Spleen (tissue), 11 donors: ENCODE measurements around the gene LCE2B. TPM values are rescaled to one million over a fixed set of nuclear protein-coding genes. Genes with fewer than 3 reads are reported as not detected.

Source experiments
- DNase-seq: peaks from one replicate; pipeline ENCODE4 v3.0.0-alpha.2; 2020
- H3K27ac ChIP-seq, 8 donors: fragments of 200-600 bp; sonication (generic) in 7 of 8; 1 replicate in 4 of 8; 2 replicates in 4 of 8; pipeline versions ENCODE4 v1.5.0 to v1.8.0; 2016 to 2021; ENCODE audit warnings: inconsistent platforms in 4 of 8, mild to moderate bottlenecking in 4 of 8, moderate library complexity in 1 of 8
- H3K27me3 ChIP-seq, 7 donors: fragments of 200-600 bp; sonication (generic) in 6 of 7; replicated peaks in 1 of 7; 1 replicate in 4 of 7; 2 replicates in 3 of 7; pipeline versions ENCODE4 v1.5.0 to v1.8.0; 2016 to 2021; ENCODE audit warnings: inconsistent platforms in 3 of 7, mild to moderate bottlenecking in 1 of 7
- H3K36me3 ChIP-seq, 6 donors: fragments of 200-600 bp; sonication (generic) in 5 of 6; 1 replicate in 4 of 6; 2 replicates in 2 of 6; pipeline versions ENCODE4 v1.5.0 to v1.8.0; 2016 to 2021; ENCODE audit warnings: inconsistent platforms in 2 of 6
- H3K4me1 ChIP-seq, 6 donors: fragments of 200-600 bp; sonication (generic) in 5 of 6; 1 replicate in 3 of 6; 2 replicates in 3 of 6; pipeline versions ENCODE4 v1.5.0 to v1.8.0; 2016 to 2021; ENCODE audit warnings: inconsistent platforms in 3 of 6
- H3K4me3 ChIP-seq, 8 donors: fragments of 200-600 bp; sonication (generic) in 7 of 8; 1 replicate in 4 of 8; 2 replicates in 4 of 8; pipeline versions ENCODE4 v1.5.0 to v1.8.0; 2016 to 2021; ENCODE audit warnings: inconsistent platforms in 4 of 8, mild to moderate bottlenecking in 4 of 8, moderate library complexity in 2 of 8
- H3K9me3 ChIP-seq, 8 donors: fragments of 200-600 bp; sonication (generic) in 7 of 8; 1 replicate in 4 of 8; 2 replicates in 4 of 8; pipeline versions ENCODE4 v1.5.0 to v1.8.0; 2016 to 2021; ENCODE audit warnings: inconsistent platforms in 4 of 8
- CTCF ChIP-seq, 11 experiments: fragments of 200-600 bp in 7 of 11; fragments of 450-650 bp in 4 of 11; sonication (generic) in 4 of 11; IDR thresholded peaks in 8 of 11; conservative IDR thresholded peaks in 3 of 11; 1 replicate in 7 of 11; 2 replicates in 4 of 11; pipeline versions ENCODE4 v1.4.0 to v1.8.0; 2016 to 2021; ENCODE audit warnings: antibody characterized with exemption in 11 of 11, inconsistent platforms in 4 of 11, mild to moderate bottlenecking in 1 of 11
- POLR2A ChIP-seq, 3 donors: fragments of 450-650 bp; IDR thresholded peaks; one replicate each; pipeline ENCODE4 v1.5.1; 2017; ENCODE audit warnings: antibody characterized with exemption in 3 of 3, mild to moderate bottlenecking in 1 of 3
- POLR2AphosphoS5 ChIP-seq, 3 donors: sonication (generic); formaldehyde crosslinking; IDR thresholded peaks; one replicate each; pipeline ENCODE4 v1.5.1; 2017; ENCODE audit warnings: antibody characterized with exemption in 3 of 3
- WGBS, 5 donors: extraction: QIAGEN DNeasy Blood & Tissue Kit in 3 of 5; methylation state at CpG; one replicate each; pipeline versions ENCODE4 v1.1.5 to v1.1.7; 2013 to 2018; 5-methylcytosine and 5-hydroxymethylcytosine counted together
- intact Hi-C: fragments of 100-400 bp; cut with DNase I; formaldehyde crosslinking; loops from one replicate; pipeline ENCODE4 v1.15.0; 2023; ENCODE audit warnings: low total_unique reads
- polyA plus RNA-seq, 3 donors: library from polyadenylated mRNA; stranded (reverse); fragments of 200-250 nt; gene quantifications; one replicate each; pipeline ENCODE4 v1.2.1, GENCODE V29; 2013
- total RNA-seq, 7 donors: library from RNA; depleted of rRNA in 3 of 7; stranded (reverse); fragments of >200 nt in 3 of 7; fragmentation: NEBNext Ultra II Directional in 4 of 7; extraction: Animal tissue kit (Norgen Biotek cat#: 25700) in 4 of 7; gene quantifications; one replicate each; pipeline versions ENCODE4 v1.1.0 to v1.2.1, GENCODE V29; 2016 to 2021
- donor health status: healthy with polysubstance abuse.
- donor health status: DM: no; HTN: no; CAD: no; lungs with moderate emphysema.
- donor health status: DM: no; HTN: no; CAD: no.
- donor health status: Bipolar disorder and iron deficiency.
- donor health status: healthy.
- donor health status: DM: no; HTN: no; CAD: no.
- donor health status: DM: yes; HTN: yes; CAD: no.

Gene LCE2B
- total and polyA plus RNA-seq, 10 donors = not detected

DNA sequence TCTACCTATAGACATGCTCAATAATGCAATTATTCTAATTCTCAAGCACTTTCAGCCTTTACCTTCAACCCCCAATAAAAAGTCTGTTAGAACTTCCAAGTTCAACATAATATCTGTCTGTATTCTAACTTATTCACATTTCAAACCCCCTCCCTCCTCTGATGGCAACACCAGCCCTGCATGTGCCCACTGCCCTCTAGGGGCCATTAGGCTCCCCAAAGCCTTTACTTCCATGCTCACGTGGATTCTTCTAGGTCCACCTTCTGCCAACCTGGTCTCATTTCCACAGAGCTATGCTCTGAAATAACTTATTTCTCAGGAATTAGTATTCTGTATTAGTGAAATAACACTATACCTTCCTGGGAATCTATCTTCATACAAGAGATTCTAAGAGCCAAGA lies 49.7 kb downstream of the LCE2B start:
- intact Hi-C loops = no loop called here
- no peak for DNase-seq
- H3K4me1 ChIP-seq = no peaks in the 10 kb centered on the region
- no peaks in the 10 kb centered on the region for H3K9me3 ChIP-seq
- H3K27ac ChIP-seq = no peak overlapping the region
- WGBS, 5 donors = 16 to 42% (median 28%) methylated on average over 1 of the region's 1 CpG
- no peaks in the 10 kb centered on the region for H3K36me3 ChIP-seq
- H3K27me3 ChIP-seq = peaks cover 0 to 29% (median 0%) of the 10 kb centered on the region in 7 donors
- TF ChIP-seq POLR2AphosphoS5 (IDR thresholded peaks at IDR 0.05) (no peak), CTCF (IDR thresholded peaks at IDR 0.05 in 8 of 11, conservative IDR thresholded peaks at IDR 0.05 in 3 of 11) (no peak), POLR2A (IDR thresholded peaks at IDR 0.05) (no peak)
- H3K4me3 ChIP-seq = no peak overlapping the region

Other genes starting within 250 kb of the LCE2B start
- not detected for gene LCE5A, start 175.3 kb upstream of the LCE2B start, total RNA-seq
- not detected for gene LCE5A, start 175.3 kb upstream of the LCE2B start, polyA plus RNA-seq
- gene CRCT1, start 171.6 kb upstream of the LCE2B start, total RNA-seq = not detected
- gene CRCT1, start 171.6 kb upstream of the LCE2B start, polyA plus RNA-seq = under 1 TPM in 1 of 3 donors, not detected in 2; 0.99 TPM
- gene LCE3E, start 119.3 kb upstream of the LCE2B start, total RNA-seq = not detected
- gene LCE3E, start 119.3 kb upstream of the LCE2B start, polyA plus RNA-seq = not detected
- not detected for gene LCE3D, start 105.6 kb upstream of the LCE2B start, total RNA-seq
- under 1 TPM in 1 of 3 donors, not detected in 2; 0.32 TPM for gene LCE3D, start 105.6 kb upstream of the LCE2B start, polyA plus RNA-seq
- gene LCE3C, start 85.9 kb upstream of the LCE2B start, total RNA-seq = not detected
- gene LCE3C, start 85.9 kb upstream of the LCE2B start, polyA plus RNA-seq = not detected
- not detected for gene LCE3B, start 72.3 kb upstream of the LCE2B start, total RNA-seq
- not detected for gene LCE3B, start 72.3 kb upstream of the LCE2B start, polyA plus RNA-seq
- gene LCE3A, start 63.0 kb upstream of the LCE2B start, total RNA-seq = not detected
- gene LCE3A, start 63.0 kb upstream of the LCE2B start, polyA plus RNA-seq = not detected
- not detected for gene LCE2D, start 22.7 kb upstream of the LCE2B start, total RNA-seq
- not detected for gene LCE2D, start 22.7 kb upstream of the LCE2B start, polyA plus RNA-seq
- gene LCE2C, start 10.8 kb upstream of the LCE2B start, total RNA-seq = not detected
- gene LCE2C, start 10.8 kb upstream of the LCE2B start, polyA plus RNA-seq = not detected
- not detected for gene LCE2A, start 12.2 kb downstream of the LCE2B start, total RNA-seq
- gene LCE2A, start 12.2 kb downstream of the LCE2B start, polyA plus RNA-seq = not detected
- gene LCE4A, start 22.0 kb downstream of the LCE2B start, total RNA-seq = not detected
- not detected for gene LCE4A, start 22.0 kb downstream of the LCE2B start, polyA plus RNA-seq
- gene KPRP, start 71.9 kb downstream of the LCE2B start, total RNA-seq = not detected
- not detected for gene KPRP, start 71.9 kb downstream of the LCE2B start, polyA plus RNA-seq
- gene LCE1F, start 89.0 kb downstream of the LCE2B start, total RNA-seq = not detected
- not detected for gene LCE1F, start 89.0 kb downstream of the LCE2B start, polyA plus RNA-seq
- not detected for gene LCE1E, start 100.1 kb downstream of the LCE2B start, total RNA-seq
- gene LCE1E, start 100.1 kb downstream of the LCE2B start, polyA plus RNA-seq = not detected
- gene LCE1D, start 110.6 kb downstream of the LCE2B start, total RNA-seq = not detected
- gene LCE1D, start 110.6 kb downstream of the LCE2B start, polyA plus RNA-seq = not detected
- gene LCE1C, start 120.5 kb downstream of the LCE2B start, total RNA-seq = not detected
- not detected for gene LCE1C, start 120.5 kb downstream of the LCE2B start, polyA plus RNA-seq
- not detected for gene LCE1B, start 125.8 kb downstream of the LCE2B start, total RNA-seq
- gene LCE1B, start 125.8 kb downstream of the LCE2B start, polyA plus RNA-seq = not detected
- gene LCE1A, start 141.3 kb downstream of the LCE2B start, total RNA-seq = not detected
- gene LCE1A, start 141.3 kb downstream of the LCE2B start, polyA plus RNA-seq = not detected
- not detected for gene LCE6A, start 156.7 kb downstream of the LCE2B start, total RNA-seq
- gene LCE6A, start 156.7 kb downstream of the LCE2B start, polyA plus RNA-seq = not detected
- not detected for gene LCE7A, start 173.9 kb downstream of the LCE2B start, total RNA-seq
- not detected for gene LCE7A, start 173.9 kb downstream of the LCE2B start, polyA plus RNA-seq
- gene SMCP, start 192.2 kb downstream of the LCE2B start, total RNA-seq = not detected
- not detected for gene SMCP, start 192.2 kb downstream of the LCE2B start, polyA plus RNA-seq
- not detected for gene IVL, start 222.4 kb downstream of the LCE2B start, total RNA-seq
- under 1 TPM in 2 of 3 donors, not detected in 1; 0.04 to 0.05 TPM for gene IVL, start 222.4 kb downstream of the LCE2B start, polyA plus RNA-seq